Activated CD8-positive, alpha-beta T cell treated with anti-CD3 and anti-CD28 coated beads, Interleukin-2, amount 10 ng/mL, durations not matched to agents 7 days and 5 days (primary cell): ENCODE results near the gene SIGLEC14. TPM values are rescaled to one million over a fixed set of nuclear protein-coding genes. Genes with fewer than 3 reads are reported as not detected.
"Not testable (repeated sequence)": the region's sequence is repeated elsewhere in the genome, so short reads cannot be mapped to it uniquely, and the experiment has no call there.

Source experiments
- ATAC-seq: fragments of 150-1000 bp; cut with Tn5 transposase; one replicate; pipeline ENCODE4 v1.10.0; 2021; ENCODE audit warnings: moderate library complexity
- CTCF ChIA-PET: fragments of 350-600 bp; sonication (Branson Sonifier 250); formaldehyde crosslinking; loops from one replicate; lab custom pipeline; 2021; ENCODE audit warnings: antibody characterized with exemption; lab: Charles Lee
- POLR2A ChIA-PET: fragments of 350-600 bp; sonication (Branson Sonifier 250); formaldehyde crosslinking; loops from one replicate; lab custom pipeline; 2021; ENCODE audit warnings: antibody characterized with exemption; lab: Charles Lee
- DNase-seq: peaks from one replicate; pipeline ENCODE4 v3.0.0-alpha.2; 2020
- H3K27ac Mint-ChIP-seq: one replicate; pipeline ENCODE4 v1.8.0; 2021; ENCODE audit warnings: mild to moderate bottlenecking, mixed read lengths
- H3K27me3 Mint-ChIP-seq: one replicate; pipeline ENCODE4 v1.8.0; 2021; ENCODE audit warnings: low read depth, mixed read lengths
- H3K36me3 Mint-ChIP-seq: one replicate; pipeline ENCODE4 v1.8.0; 2021; ENCODE audit warnings: low read depth, mixed read lengths
- H3K4me1 Mint-ChIP-seq: one replicate; pipeline ENCODE4 v1.8.0; 2021; ENCODE audit warnings: low read depth, mixed read lengths
- H3K4me3 Mint-ChIP-seq: one replicate; pipeline ENCODE4 v1.8.0; 2021; ENCODE audit warnings: mild to moderate bottlenecking, mixed read lengths
- H3K9me3 Mint-ChIP-seq: one replicate; pipeline ENCODE4 v1.8.0; 2022; ENCODE audit warnings: mixed read lengths; ENCODE audit not compliant: insufficient read depth
- total RNA-seq, 2 experiments: library from RNA; stranded (reverse); gene quantifications; one replicate each; pipeline ENCODE4 v1.2.3, GENCODE V29; 2021

SIGLEC14 gene
- total RNA-seq, 2 experiments from 2014 or later, result not detected

- peaks cover 5% of the 10 kb centered on the region for H3K9me3 Mint-ChIP-seq
- DNase-seq (peak; percentile 17), ATAC-seq (no peak)
- H3K36me3 Mint-ChIP-seq, result no peaks in the 10 kb centered on the region
- H3K27me3 Mint-ChIP-seq, result peaks cover 22% of the 10 kb centered on the region
- H3K4me1 Mint-ChIP-seq, result peaks cover 7% of the 10 kb centered on the region
- peak overlapping the region; percentile 51 for H3K4me3 Mint-ChIP-seq
- ChIA-PET CTCF (interaction anchor here (1.0 kb wide), 1 partner anchor 14 kb away, joined by 3 read pairs; no protein-coding TSS in a partner anchor), POLR2A (interaction anchor here (0.7 kb wide), 1 partner anchor 458 kb away, joined by 4 read pairs; no protein-coding TSS in a partner anchor)
- H3K27ac Mint-ChIP-seq, result no peak overlapping the region
Measured at GRCh38 chr19:51689751-51690453, 43.3 kb upstream of the SIGLEC14 start.

DNA sequence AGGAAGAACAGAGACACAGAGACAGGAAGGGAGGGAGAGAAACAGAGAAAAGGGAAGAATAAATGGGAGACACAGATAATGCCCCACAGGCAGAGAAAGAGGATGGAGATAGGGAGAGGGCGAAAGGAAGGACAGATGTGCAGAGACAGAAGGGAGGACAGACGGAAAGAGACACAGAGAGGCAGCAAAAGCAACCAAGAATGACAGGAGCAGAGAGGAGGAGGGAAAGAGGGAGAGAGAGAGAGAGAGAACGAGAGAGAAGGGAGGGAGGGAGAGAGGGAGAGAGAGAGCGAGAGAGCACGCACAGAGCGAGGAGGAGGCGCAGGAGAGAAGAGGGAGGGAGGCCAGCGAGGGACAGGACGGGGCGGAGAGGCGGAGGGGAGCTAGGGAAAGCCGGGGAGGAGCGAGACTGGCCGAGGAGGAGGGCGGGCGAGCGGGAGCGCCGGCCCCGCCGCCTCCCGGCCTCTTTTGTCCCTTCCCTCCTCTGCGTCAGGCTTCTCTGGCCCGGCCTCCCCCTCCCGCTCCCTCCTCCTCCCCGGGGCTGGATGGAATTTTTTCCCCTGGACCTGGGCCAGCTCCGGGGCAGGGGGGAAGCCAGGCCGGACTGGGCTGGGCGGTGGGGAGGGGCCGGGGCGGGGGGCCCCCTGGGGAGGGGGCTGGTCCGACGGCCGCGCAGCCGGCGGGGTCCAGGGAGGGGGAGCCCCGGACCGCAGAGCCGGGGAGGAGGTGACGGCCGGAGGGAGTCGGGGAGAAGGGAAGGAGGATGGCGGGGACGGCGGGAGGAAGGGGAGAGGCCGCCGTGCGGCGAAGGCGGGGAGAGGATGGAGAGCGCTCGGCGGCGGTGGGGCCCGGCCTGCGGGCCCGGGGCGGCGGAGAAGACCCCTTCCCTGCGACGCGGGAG lies 42.3 kb upstream of the SIGLEC14 start:
- Mint-ChIP-seq H3K9me3 (peaks cover 11% of the 10 kb centered on the region), H3K4me3 (peak overlapping the region; percentile 21), H3K36me3 (no peaks in the 10 kb centered on the region), H3K27ac (no peak overlapping the region), H3K27me3 (peaks cover 24% of the 10 kb centered on the region), H3K4me1 (peaks cover 7% of the 10 kb centered on the region)
- CTCF ChIA-PET, result no interaction called here
- peak; percentile 17 for ATAC-seq
- peak; percentile 20 for DNase-seq
- POLR2A ChIA-PET, result no interaction called here

GRCh38 chr19:51687791-51688670 lies 41.4 kb upstream of the SIGLEC14 start:
- ATAC-seq, result no peak
- H3K36me3 Mint-ChIP-seq, result no peaks in the 10 kb centered on the region
- peaks cover 24% of the 10 kb centered on the region for H3K27me3 Mint-ChIP-seq
- POLR2A ChIA-PET, result no interaction called here
- H3K4me3 Mint-ChIP-seq, result no peak overlapping the region
- H3K27ac Mint-ChIP-seq, result no peak overlapping the region
- H3K4me1 Mint-ChIP-seq, result peaks cover 7% of the 10 kb centered on the region
- peak; percentile 13 for DNase-seq
- peaks cover 13% of the 10 kb centered on the region for H3K9me3 Mint-ChIP-seq
- CTCF ChIA-PET, result no interaction called here

GRCh38 chr19:51686171-51686570 lies 39.5 kb upstream of the SIGLEC14 start:
- Mint-ChIP-seq H3K4me1 (peaks cover 7% of the 10 kb centered on the region), H3K27me3 (peaks cover 22% of the 10 kb centered on the region), H3K36me3 (no peaks in the 10 kb centered on the region), H3K27ac (no peak overlapping the region), H3K4me3 (no peak overlapping the region), H3K9me3 (peaks cover 13% of the 10 kb centered on the region)
- DNase-seq (peak; percentile 5), ATAC-seq (no peak)
- CTCF ChIA-PET, result no interaction called here
- POLR2A ChIA-PET, result no interaction called here

- ChIA-PET CTCF (no interaction called here), POLR2A (no interaction called here)
- peak; percentile 18 for DNase-seq
- ATAC-seq, result no peak
- Mint-ChIP-seq H3K4me1 (peaks cover 11% of the 10 kb centered on the region), H3K27me3 (peaks cover 9% of the 10 kb centered on the region), H3K36me3 (peaks cover 6% of the 10 kb centered on the region), H3K9me3 (peaks cover 13% of the 10 kb centered on the region), H3K27ac (no peak overlapping the region), H3K4me3 (no peak overlapping the region)
Measured at GRCh38 chr19:51681286-51681941, 34.8 kb upstream of the SIGLEC14 start.

GRCh38 chr19:51680474-51680873 lies 33.8 kb upstream of the SIGLEC14 start:
- DNase-seq, result no peak
- Mint-ChIP-seq H3K27ac (no peak overlapping the region), H3K27me3 (peaks cover 9% of the 10 kb centered on the region), H3K36me3 (peaks cover 6% of the 10 kb centered on the region), H3K9me3 (peaks cover 13% of the 10 kb centered on the region), H3K4me3 (no peak overlapping the region), H3K4me1 (peaks cover 19% of the 10 kb centered on the region)
- CTCF ChIA-PET, result no interaction called here
- ATAC-seq, result no peak
- POLR2A ChIA-PET, result no interaction called here

DNA sequence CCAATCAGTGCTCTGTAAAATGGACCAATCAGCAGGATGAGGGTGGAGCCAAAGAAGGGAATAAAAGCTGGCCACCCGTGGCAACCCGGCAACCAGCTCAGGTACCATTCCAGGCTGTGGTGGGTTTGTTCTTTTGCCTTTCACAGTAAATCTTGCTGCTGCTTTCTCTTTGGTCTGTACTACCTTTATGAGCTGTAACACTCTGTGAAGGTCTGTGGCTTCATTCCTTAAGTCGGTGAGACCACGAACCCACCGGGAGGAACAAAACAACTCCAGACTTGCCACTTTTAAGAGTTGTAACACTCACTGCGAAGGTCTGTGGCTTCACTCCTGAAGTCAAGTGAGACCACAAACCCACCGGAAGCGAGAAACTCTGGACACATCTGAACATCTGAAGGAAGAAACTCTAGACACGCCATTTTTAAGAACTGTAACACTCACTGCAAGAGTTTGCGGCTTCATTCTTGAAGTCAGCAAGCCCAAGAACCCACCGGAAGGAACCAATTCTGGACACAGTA lies 30.0 kb upstream of the SIGLEC14 start:
- H3K4me1 Mint-ChIP-seq, result peaks cover 19% of the 10 kb centered on the region
- H3K9me3 Mint-ChIP-seq, result peaks cover 3% of the 10 kb centered on the region
- ATAC-seq (peak; percentile 71), DNase-seq (peak; percentile 71)
- H3K27me3 Mint-ChIP-seq, result peaks cover 10% of the 10 kb centered on the region
- H3K4me3 Mint-ChIP-seq, result no peak overlapping the region
- H3K36me3 Mint-ChIP-seq, result peaks cover 6% of the 10 kb centered on the region
- POLR2A ChIA-PET, result no interaction called here
- H3K27ac Mint-ChIP-seq, result peak overlapping the region; percentile 71
- CTCF ChIA-PET, result interaction anchor here (1.5 to 1.7 kb wide), 2 partner anchors 19 to 27 kb away, joined by 3 to 6 read pairs; no protein-coding TSS in a partner anchor

DNA sequence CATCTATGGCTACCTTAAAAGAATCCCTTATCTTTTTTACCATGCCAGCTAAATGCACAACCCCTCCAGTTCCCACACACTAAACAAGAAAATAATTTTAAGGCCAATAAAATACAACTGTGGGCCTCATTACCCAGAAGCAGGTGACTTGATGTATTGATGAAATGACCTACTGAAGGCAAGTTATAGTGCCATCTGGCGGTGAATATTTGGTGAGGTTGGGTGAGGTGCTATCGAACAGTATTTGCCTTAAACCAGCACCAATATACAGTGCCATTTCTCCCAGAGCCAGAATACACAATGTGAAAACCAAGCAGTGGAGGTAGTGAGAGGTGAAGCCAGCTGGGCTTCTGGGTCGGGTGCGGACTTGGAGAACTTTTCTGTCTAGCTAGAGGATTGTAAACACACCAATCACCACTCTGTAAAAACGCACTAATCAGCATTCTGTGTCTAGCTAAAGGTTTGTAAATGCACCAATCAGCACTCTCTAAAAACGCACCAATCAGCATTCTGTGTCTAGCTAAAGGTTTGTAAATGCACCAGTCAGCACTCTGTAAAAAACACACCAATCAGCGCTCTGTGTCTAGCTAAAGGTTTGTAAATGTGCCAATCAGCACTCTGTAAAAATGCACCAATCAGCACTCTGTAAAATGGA lies 29.4 kb upstream of the SIGLEC14 start:
- H3K9me3 Mint-ChIP-seq, DNase-seq, H3K36me3 Mint-ChIP-seq, POLR2A ChIA-PET, H3K4me3 Mint-ChIP-seq, ATAC-seq: not testable (repeated sequence)
- H3K27ac Mint-ChIP-seq, result peak overlapping the region; percentile 71
- H3K27me3 Mint-ChIP-seq, result peaks cover 10% of the 10 kb centered on the region
- H3K4me1 Mint-ChIP-seq, result peaks cover 19% of the 10 kb centered on the region
- CTCF ChIA-PET, result interaction anchor here (1.1 to 1.7 kb wide), 3 partner anchors 19 to 101 kb away, joined by 3 to 6 read pairs (median 3); no protein-coding TSS in a partner anchor

- Mint-ChIP-seq H3K27me3 (peaks cover 11% of the 10 kb centered on the region), H3K4me3 (no peak overlapping the region), H3K4me1 (no peaks in the 10 kb centered on the region), H3K27ac (no peak overlapping the region), H3K36me3 (no peaks in the 10 kb centered on the region), H3K9me3 (peaks cover 3% of the 10 kb centered on the region)
- no peak for ATAC-seq
- ChIA-PET CTCF (interaction anchor here (2.0 kb wide), 1 partner anchor 11 kb away, joined by 12 read pairs; no protein-coding TSS in a partner anchor), POLR2A (no interaction called here)
- DNase-seq, result no peak
Measured at GRCh38 chr19:51668216-51668615, 21.6 kb upstream of the SIGLEC14 start.

- H3K36me3 Mint-ChIP-seq, result no peaks in the 10 kb centered on the region
Measured at GRCh38 chr19:51664997-51665396, 18.4 kb upstream of the SIGLEC14 start.

More at GRCh38 chr19:51664997-51665396, 18.4 kb upstream of the SIGLEC14 start:
- H3K27me3 Mint-ChIP-seq, result peaks cover 15% of the 10 kb centered on the region
- CTCF ChIA-PET, result no interaction called here
- no peak overlapping the region for H3K27ac Mint-ChIP-seq
- H3K9me3 Mint-ChIP-seq, result peaks cover 3% of the 10 kb centered on the region
- no peak overlapping the region for H3K4me3 Mint-ChIP-seq
- DNase-seq, result no peak
- no peak for ATAC-seq
- H3K4me1 Mint-ChIP-seq, result no peaks in the 10 kb centered on the region
- POLR2A ChIA-PET, result interaction anchor here (0.5 kb wide), 1 partner anchor 15 kb away, joined by 3 read pairs; no protein-coding TSS in a partner anchor
